Activated B cell treated with CpG ODN at 0.5 μM for 24 hours (primary cell): ENCODE measurements around the gene C12orf75. TPM values are rescaled to one million over a fixed set of nuclear protein-coding genes. Genes with fewer than 3 reads are reported as not detected.

Experiments used
- ATAC-seq: fragments of 200-7000 bp; cut with Tn5 transposase; one replicate; pipeline ENCODE4 v1.10.0; 2021; ENCODE audit warnings: low read depth, mild to moderate bottlenecking, moderate library complexity
- CTCF ChIA-PET: fragments of 350-600 bp; sonication (Branson Sonifier 250); formaldehyde crosslinking; loops from one replicate; lab custom pipeline; 2021; ENCODE audit warnings: antibody characterized with exemption; lab: Charles Lee
- POLR2A ChIA-PET: fragments of 350-600 bp; sonication (Branson Sonifier 250); formaldehyde crosslinking; loops from one replicate; lab custom pipeline; 2021; ENCODE audit warnings: antibody characterized with exemption; lab: Charles Lee
- DNase-seq: peaks from one replicate; pipeline ENCODE4 v3.0.0; 2022
- H3K27ac Mint-ChIP-seq: one replicate; pipeline ENCODE4 v1.8.0; 2020; ENCODE audit warnings: mixed read lengths
- H3K27me3 Mint-ChIP-seq: one replicate; pipeline ENCODE4 v1.8.0; 2021; ENCODE audit warnings: mixed read lengths
- H3K36me3 Mint-ChIP-seq: one replicate; pipeline ENCODE4 v1.8.0; 2021; ENCODE audit warnings: low read depth, mixed read lengths
- H3K4me1 Mint-ChIP-seq: one replicate; pipeline ENCODE4 v1.8.0; 2021; ENCODE audit warnings: mixed read lengths
- H3K4me3 Mint-ChIP-seq: one replicate; pipeline ENCODE4 v1.8.0; 2020; ENCODE audit warnings: mild to moderate bottlenecking, mixed read lengths
- H3K9me3 Mint-ChIP-seq: one replicate; pipeline ENCODE4 v1.8.0; 2020; ENCODE audit warnings: mixed read lengths
- intact Hi-C: fragments of 100-400 bp; cut with micrococcal nuclease; formaldehyde crosslinking; loops from one replicate; pipeline ENCODE4 v1.15.1; 2024
- total RNA-seq: library from RNA; stranded (reverse); gene quantifications from 2 replicates; pipeline ENCODE4 v1.2.3, GENCODE V29; 2022
- TF ChIP-seq, protein P1 (sequence below): fragments of 200-600 bp; IDR thresholded peaks from one replicate; pipeline ENCODE4 v1.8.0; 2022; ENCODE audit warnings: antibody characterized with exemption, mild to moderate bottlenecking

C12orf75 gene
- total RNA-seq, 1 donor from 2014 or later, result 37.1 TPM

DNA sequence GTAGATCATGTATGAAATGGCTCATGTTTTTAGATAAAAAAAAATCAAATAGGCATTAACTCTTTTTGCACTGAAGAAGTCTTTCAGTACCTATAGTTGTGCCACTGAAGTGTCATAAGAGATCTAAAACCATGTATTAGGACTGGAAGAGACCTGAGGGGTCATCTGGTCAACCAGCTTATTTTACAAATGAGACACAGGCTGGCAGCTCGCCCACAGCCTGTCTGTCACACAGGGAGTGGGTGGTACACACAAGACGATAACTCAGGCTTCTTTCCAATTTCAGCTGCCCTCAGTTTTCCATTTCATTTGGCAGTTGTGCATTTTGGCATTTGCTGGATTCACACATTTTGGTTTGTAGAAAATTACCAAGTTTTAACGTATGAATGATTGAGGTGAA is 34.7 kb downstream of the C12orf75 start:
- CTCF ChIA-PET, result no interaction called here
- no peak for DNase-seq
- no peaks in the 10 kb centered on the region for H3K36me3 Mint-ChIP-seq

DNA sequence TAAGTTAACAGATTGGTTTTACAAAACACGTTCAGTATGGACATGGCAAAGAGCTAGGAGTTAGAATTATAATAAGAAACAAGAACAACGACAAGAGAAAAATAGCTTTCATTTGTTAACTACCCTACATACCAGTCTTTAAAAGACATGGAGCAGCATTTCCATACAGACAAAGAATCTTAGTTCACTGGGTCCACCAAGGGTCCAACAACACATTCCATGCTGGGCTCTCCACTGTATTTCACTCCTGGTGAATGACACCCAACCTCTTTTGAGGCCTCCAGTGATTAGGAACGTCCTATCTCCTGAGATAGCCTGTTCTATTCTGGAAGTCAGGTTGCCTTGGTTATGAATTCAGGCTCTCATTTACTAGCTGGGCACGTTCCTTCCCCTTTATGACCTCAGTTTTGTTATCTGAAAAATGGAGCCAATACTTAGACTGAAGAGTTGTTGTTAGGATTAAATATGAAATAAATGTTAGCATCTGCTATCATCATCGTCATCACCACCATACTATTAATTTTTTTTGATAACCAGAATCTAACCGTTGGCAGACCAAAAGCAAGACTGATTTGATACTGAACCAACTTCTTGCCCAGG is 37.7 kb downstream of the C12orf75 start:
- ATAC-seq, result no peak
- ChIA-PET POLR2A (no interaction called here), CTCF (interaction anchor here (1.3 kb wide), 1 partner anchor 12 kb away, joined by 3 read pairs; no protein-coding TSS in a partner anchor)
- no peaks in the 10 kb centered on the region for H3K27me3 Mint-ChIP-seq
- intact Hi-C loops, result no loop called here
- H3K9me3 Mint-ChIP-seq, result no peaks in the 10 kb centered on the region
- no peak overlapping the region for H3K4me3 Mint-ChIP-seq
- H3K27ac Mint-ChIP-seq, result no peak overlapping the region
- DNase-seq, result no peak
- H3K4me1 Mint-ChIP-seq, result peaks cover 8% of the 10 kb centered on the region
- TF ChIP-seq, protein P1, sequence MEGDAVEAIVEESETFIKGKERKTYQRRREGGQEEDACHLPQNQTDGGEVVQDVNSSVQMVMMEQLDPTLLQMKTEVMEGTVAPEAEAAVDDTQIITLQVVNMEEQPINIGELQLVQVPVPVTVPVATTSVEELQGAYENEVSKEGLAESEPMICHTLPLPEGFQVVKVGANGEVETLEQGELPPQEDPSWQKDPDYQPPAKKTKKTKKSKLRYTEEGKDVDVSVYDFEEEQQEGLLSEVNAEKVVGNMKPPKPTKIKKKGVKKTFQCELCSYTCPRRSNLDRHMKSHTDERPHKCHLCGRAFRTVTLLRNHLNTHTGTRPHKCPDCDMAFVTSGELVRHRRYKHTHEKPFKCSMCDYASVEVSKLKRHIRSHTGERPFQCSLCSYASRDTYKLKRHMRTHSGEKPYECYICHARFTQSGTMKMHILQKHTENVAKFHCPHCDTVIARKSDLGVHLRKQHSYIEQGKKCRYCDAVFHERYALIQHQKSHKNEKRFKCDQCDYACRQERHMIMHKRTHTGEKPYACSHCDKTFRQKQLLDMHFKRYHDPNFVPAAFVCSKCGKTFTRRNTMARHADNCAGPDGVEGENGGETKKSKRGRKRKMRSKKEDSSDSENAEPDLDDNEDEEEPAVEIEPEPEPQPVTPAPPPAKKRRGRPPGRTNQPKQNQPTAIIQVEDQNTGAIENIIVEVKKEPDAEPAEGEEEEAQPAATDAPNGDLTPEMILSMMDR, result no peak
- H3K36me3 Mint-ChIP-seq, result no peaks in the 10 kb centered on the region

More for the DNA sequence above, 34.7 kb downstream of the C12orf75 start:
- Mint-ChIP-seq H3K9me3 (no peaks in the 10 kb centered on the region), H3K4me1 (peaks cover 8% of the 10 kb centered on the region), H3K27ac (no peak overlapping the region), H3K4me3 (no peak overlapping the region), H3K27me3 (no peaks in the 10 kb centered on the region)
- POLR2A ChIA-PET, result no interaction called here
- TF ChIP-seq, protein P1, result no peak
- ATAC-seq, result no peak
- intact Hi-C loops, result no loop called here

DNA sequence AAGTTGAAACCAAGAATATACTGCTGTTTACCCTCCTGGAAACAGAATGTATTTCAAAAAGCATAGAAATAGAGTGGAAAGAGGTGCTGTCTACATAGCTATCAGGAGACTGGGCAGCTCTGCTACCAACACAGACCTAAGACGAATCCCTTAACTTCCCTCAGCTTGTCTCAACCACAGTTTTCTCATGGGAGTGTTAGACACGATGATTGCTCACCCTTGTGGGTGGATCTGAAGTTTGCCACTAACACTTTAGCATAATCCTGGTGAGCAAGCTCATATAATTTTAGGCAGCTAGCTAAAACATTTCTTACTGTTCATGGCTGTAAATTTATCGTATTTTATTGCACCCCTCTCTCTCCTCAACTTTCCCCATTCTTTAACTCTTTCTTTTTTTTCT is 38.5 kb downstream of the C12orf75 start:
- ATAC-seq (no peak), DNase-seq (no peak)
- ChIA-PET POLR2A (no interaction called here), CTCF (interaction anchor here (0.9 kb wide), 1 partner anchor 39 kb away, joined by 3 read pairs; the partner anchor contains the start of gene C12orf75)
- TF ChIP-seq, protein P1, result no peak
- Mint-ChIP-seq H3K9me3 (no peaks in the 10 kb centered on the region), H3K27me3 (no peaks in the 10 kb centered on the region), H3K27ac (no peak overlapping the region), H3K36me3 (no peaks in the 10 kb centered on the region), H3K4me1 (peaks cover 4% of the 10 kb centered on the region), H3K4me3 (no peak overlapping the region)
- intact Hi-C loops, result no loop called here

DNA sequence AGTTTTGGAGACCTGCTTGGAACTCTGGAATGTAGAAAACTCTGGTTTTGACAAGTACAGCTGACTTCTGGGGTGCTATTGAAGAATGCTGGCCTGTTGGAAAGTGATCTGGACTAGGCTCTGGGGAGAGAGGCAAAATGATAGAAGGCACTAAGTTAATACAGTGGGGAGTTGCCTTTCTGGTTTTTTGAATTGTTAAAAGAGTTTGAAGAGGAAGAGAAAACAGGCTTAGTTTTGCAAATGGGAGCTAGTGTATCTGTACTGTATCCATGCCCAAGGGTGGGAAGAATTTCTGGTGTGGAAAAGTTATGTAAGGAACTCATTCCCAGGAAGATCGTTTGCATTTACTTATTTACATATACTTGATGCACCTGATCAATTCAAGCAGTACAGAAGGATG is 43.8 kb downstream of the C12orf75 start:
- intact Hi-C loops, result no loop called here
- ChIA-PET CTCF (interaction anchor here (2.6 kb wide), 1 partner anchor 9 kb away, joined by 8 read pairs; no protein-coding TSS in a partner anchor), POLR2A (no interaction called here)
- DNase-seq (no peak), ATAC-seq (no peak)
- H3K9me3 Mint-ChIP-seq, result no peaks in the 10 kb centered on the region
- TF ChIP-seq, protein P1, result no peak
- H3K36me3 Mint-ChIP-seq, result no peaks in the 10 kb centered on the region
- H3K27me3 Mint-ChIP-seq, result no peaks in the 10 kb centered on the region
- no peak overlapping the region for H3K27ac Mint-ChIP-seq
- H3K4me1 Mint-ChIP-seq, result no peaks in the 10 kb centered on the region
- H3K4me3 Mint-ChIP-seq, result no peak overlapping the region

DNA sequence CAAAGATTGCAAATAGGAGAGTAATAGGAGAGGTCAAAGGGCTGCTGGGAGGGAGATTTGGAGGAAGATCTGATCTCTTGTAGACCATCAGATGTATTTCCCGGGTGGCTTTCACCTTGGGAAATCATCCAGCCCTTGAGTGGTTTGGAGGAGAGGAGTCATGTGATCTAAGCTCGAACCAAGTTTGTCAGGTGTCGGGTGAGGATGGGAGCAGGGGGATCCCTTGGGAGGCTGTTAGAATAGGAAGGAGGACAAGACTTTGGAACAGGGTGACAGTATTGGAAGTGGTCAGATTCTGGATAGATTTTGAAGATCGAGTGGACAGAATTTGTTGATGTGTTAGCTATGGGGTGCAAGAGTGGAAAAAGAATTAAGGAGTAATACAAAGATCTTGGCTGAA is 46.6 kb downstream of the C12orf75 start:
- Mint-ChIP-seq H3K27me3 (no peaks in the 10 kb centered on the region), H3K36me3 (no peaks in the 10 kb centered on the region), H3K4me3 (no peak overlapping the region), H3K9me3 (no peaks in the 10 kb centered on the region), H3K4me1 (no peaks in the 10 kb centered on the region), H3K27ac (no peak overlapping the region)
- DNase-seq (no peak), ATAC-seq (no peak)
- intact Hi-C loops, result no loop called here
- CTCF ChIA-PET, result no interaction called here
- TF ChIP-seq, protein P1, result no peak
- POLR2A ChIA-PET, result no interaction called here
